Ishikawa (cell line): ENCODE data around the gene THADA.

Experiments
- CEBPB ChIP-seq: IDR thresholded peaks from 2 replicates; pipeline ENCODE4 v1.6.1; 2012
- CREB1 ChIP-seq: IDR thresholded peaks from 2 replicates; pipeline ENCODE4 v1.6.1; 2012; ENCODE audit warnings: low read depth
- EGR1 ChIP-seq: IDR thresholded peaks from 2 replicates; pipeline ENCODE4 v1.6.1; 2012
- EP300 ChIP-seq: IDR thresholded peaks from 2 replicates; pipeline ENCODE4 v1.6.1; 2012; ENCODE audit warnings: borderline replicate concordance
- FOXM1 ChIP-seq: IDR thresholded peaks from 2 replicates; pipeline ENCODE4 v1.6.1; 2012; ENCODE audit warnings: low read depth, borderline replicate concordance
- MAX ChIP-seq: IDR thresholded peaks from 2 replicates; pipeline ENCODE4 v1.6.1; 2012
- NFIC ChIP-seq: IDR thresholded peaks from 2 replicates; pipeline ENCODE4 v1.6.1; 2012
- RAD21 ChIP-seq: IDR thresholded peaks from 2 replicates; pipeline ENCODE4 v1.6.1; 2012; ENCODE audit warnings: low read depth
- REST ChIP-seq: IDR thresholded peaks from 2 replicates; pipeline ENCODE4 v1.6.1; 2012; ENCODE audit warnings: low read depth, mild to moderate bottlenecking
- TAF1 ChIP-seq: IDR thresholded peaks from 2 replicates; pipeline ENCODE4 v1.6.1; 2012; ENCODE audit warnings: low read depth, mild to moderate bottlenecking
- TCF12 ChIP-seq: IDR thresholded peaks from 2 replicates; pipeline ENCODE4 v1.6.1; 2012; ENCODE audit warnings: low read depth
- TEAD4 ChIP-seq: IDR thresholded peaks from 2 replicates; pipeline ENCODE4 v1.6.1; 2012
- USF1 ChIP-seq: IDR thresholded peaks from 2 replicates; pipeline ENCODE4 v1.6.1; 2012
- YY1 ChIP-seq: IDR thresholded peaks from 2 replicates; pipeline ENCODE4 v1.6.1; 2012; ENCODE audit warnings: low read depth
- ZBTB7A ChIP-seq: IDR thresholded peaks from 2 replicates; pipeline ENCODE4 v1.6.1; 2012; ENCODE audit warnings: low read depth

Gene THADA

GRCh38 chr2:43284967-43285366, 310.9 kb downstream of the THADA start:
- TF ChIP-seq EGR1 = no peak
- no peak for TF ChIP-seq MAX
- TF ChIP-seq TCF12 = no peak
- no peak for TF ChIP-seq FOXM1
- no peak for TF ChIP-seq USF1
- TF ChIP-seq TAF1 = no peak
- TF ChIP-seq CEBPB = no peak
- TF ChIP-seq REST = no peak
- no peak for TF ChIP-seq TEAD4
- TF ChIP-seq NFIC = no peak
- no peak for TF ChIP-seq YY1
- TF ChIP-seq CREB1 = no peak
- no peak for TF ChIP-seq ZBTB7A

- TF ChIP-seq ZBTB7A (no peak), NFIC (no peak), FOXM1 (no peak), CEBPB (no peak), RAD21 (no peak), TEAD4 (no peak), MAX (no peak), EGR1 (no peak), REST (no peak), TCF12 (no peak), EP300 (no peak), YY1 (no peak), TAF1 (no peak)
Measured at GRCh38 chr2:43280994-43281393, 314.8 kb downstream of the THADA start.

- TF ChIP-seq TEAD4 = no peak
- no peak for TF ChIP-seq TAF1
- no peak for TF ChIP-seq MAX
- no peak for TF ChIP-seq CEBPB
- TF ChIP-seq TCF12 = no peak
- no peak for TF ChIP-seq FOXM1
- TF ChIP-seq YY1 = no peak
- TF ChIP-seq ZBTB7A = no peak
- TF ChIP-seq NFIC = no peak
- TF ChIP-seq EP300 = no peak
- TF ChIP-seq RAD21 = no peak
- TF ChIP-seq CREB1 = no peak
Measured at GRCh38 chr2:43279317-43279840, 316.5 kb downstream of the THADA start.

GRCh38 chr2:43278564-43279220, 317.1 kb downstream of the THADA start:
- TF ChIP-seq REST (no peak), FOXM1 (no peak), TCF12 (no peak), ZBTB7A (no peak), NFIC (no peak), YY1 (no peak), TEAD4 (no peak), RAD21 (no peak), CREB1 (no peak), EP300 (no peak), USF1 (no peak), CEBPB (no peak), MAX (no peak)
